ENCODE measurements around the gene TCEAL7. TPM values are rescaled to one million over a fixed set of nuclear protein-coding genes. Genes with fewer than 3 reads are reported as not detected.

The TCEAL7 gene
- total and polyA plus RNA-seq, 2 donors (not counting 3 experiments of a cell fraction or from before 2014, with no cell fraction given), result 4.2 to 10.5 TPM

DNA sequence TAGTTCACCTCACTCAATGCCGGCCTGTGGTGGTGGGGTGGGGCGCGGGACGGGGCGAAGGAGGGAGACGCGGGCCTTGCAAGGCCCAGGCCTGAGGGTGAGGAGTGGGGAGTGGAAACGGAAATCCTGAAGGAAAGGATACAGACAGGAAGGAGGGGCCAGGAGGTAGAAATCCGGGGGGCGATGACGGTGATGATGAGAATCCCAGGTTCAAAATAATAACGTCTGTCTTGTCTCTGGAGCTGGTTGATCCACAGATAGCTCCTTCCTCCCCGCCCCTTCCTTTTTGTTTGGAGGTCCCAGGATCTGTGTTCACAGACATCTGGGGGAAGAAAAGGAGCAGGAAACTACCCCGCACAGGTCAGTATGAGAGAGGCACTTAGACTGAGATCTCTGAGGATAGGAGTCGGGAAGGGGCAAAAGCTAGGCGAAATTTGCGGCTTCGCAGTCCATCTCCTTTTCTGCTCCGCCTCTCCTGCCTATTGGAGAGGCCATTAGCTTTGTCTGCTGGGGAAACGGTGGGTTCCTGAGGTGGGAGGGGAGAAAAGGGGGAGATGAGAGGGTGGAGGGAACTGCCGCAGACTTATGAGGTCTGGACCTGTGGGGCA, 746 bp downstream of the TCEAL7 start:
- H3K4me3 ChIP-seq (replicated peaks in 1 of 3; ENCODE audit: insufficient read depth in 1 of 3, low read depth in 1 of 3, low read length in 3 of 3), result peak overlapping the region in 2 of 3 experiments; percentile 18 to 46
- no peaks in the 10 kb centered on the region for H3K27me3 ChIP-seq (ENCODE audit: control insufficient read depth in 2 of 2, insufficient read depth in 2 of 2, low read length in 2 of 2)
- H3K27ac ChIP-seq (ENCODE audit: insufficient read depth, low read depth, low read length), result no peak overlapping the region
- H3K4me1 ChIP-seq (ENCODE audit: control insufficient read depth, extremely low read depth, insufficient read depth, low read length), result peaks cover 11% of the 10 kb centered on the region
- CTCF ChIA-PET, result interaction anchor here (0.9 to 1.0 kb wide), 2 partner anchors 9 to 11 kb away, joined by 3 to 4 read pairs; no protein-coding TSS in a partner anchor
- peak overlapping the region; percentile 21 for H3K9ac ChIP-seq (replicated peaks; ENCODE audit: extremely low read depth, insufficient read depth, low read length)
- intact Hi-C loops (cut with micrococcal nuclease), result no loop called here
- H4K20me1 ChIP-seq (replicated peaks; ENCODE audit: control insufficient read depth, extremely low read depth, insufficient read depth, low read length), result no peaks in the 10 kb centered on the region
- H3K36me3 ChIP-seq (ENCODE audit: control insufficient read depth in 2 of 2, extremely low read depth in 1 of 2, insufficient read depth in 2 of 2, low read length in 2 of 2), result no peaks in the 10 kb centered on the region
- DNase-seq (ENCODE audit: low read depth, low spot score) (peak; percentile 12), FAIRE-seq (peak; percentile 62)
- BruUV-seq (replicated peaks), result no TSS peak
- POLR2A ChIA-PET, result no interaction called here
- no peaks in the 10 kb centered on the region for H3K79me2 ChIP-seq (ENCODE audit: control insufficient read depth, insufficient read depth, low read length)
- peak overlapping the region; percentile 95 for H2AFZ ChIP-seq (ENCODE audit: low read depth, low read length)
- dilution Hi-C loops (cut with MboI; ENCODE audit: extremely low pct_ligation_motif_present, low sequenced_read_pairs), result no loop called here
- H3K4me2 ChIP-seq (ENCODE audit: insufficient read depth, low read length), result peak overlapping the region; percentile 76
- no peaks in the 10 kb centered on the region for H3K9me3 ChIP-seq (replicated peaks; ENCODE audit: control insufficient read depth, insufficient read depth, low read length)
- no peaks in the 10 kb centered on the region for H3K9me1 ChIP-seq (replicated peaks; ENCODE audit: control insufficient read depth, extremely low read depth, insufficient read depth, low read length)
- TF ChIP-seq MAX (IDR thresholded peaks at IDR 0.05; ENCODE audit: insufficient read depth, insufficient read length) (no peak), POLR2AphosphoS5 (IDR thresholded peaks at IDR 0.05; ENCODE audit: insufficient read depth, low read depth, low read length) (no peak), POLR2A (IDR thresholded peaks at IDR 0.05; ENCODE audit: low read depth, low read length) (no peak), GATA2 (IDR thresholded peaks at IDR 0.05; ENCODE audit: insufficient read depth, insufficient read length, low read depth, low read length) (no peak), FOS (IDR thresholded peaks at IDR 0.05; ENCODE audit: borderline replicate concordance, insufficient read depth, low read length) (no peak), JUN (IDR thresholded peaks at IDR 0.05; ENCODE audit: borderline replicate concordance, insufficient read depth, insufficient read length, low read depth) (no peak), EZH2 (IDR thresholded peaks at IDR 0.05; ENCODE audit: borderline replicate concordance, low read depth, low read length, severe bottlenecking) (no peak), MYC (IDR thresholded peaks at IDR 0.05; ENCODE audit: low read depth, low read length) (no peak)
- TF ChIP-seq, protein P1, sequence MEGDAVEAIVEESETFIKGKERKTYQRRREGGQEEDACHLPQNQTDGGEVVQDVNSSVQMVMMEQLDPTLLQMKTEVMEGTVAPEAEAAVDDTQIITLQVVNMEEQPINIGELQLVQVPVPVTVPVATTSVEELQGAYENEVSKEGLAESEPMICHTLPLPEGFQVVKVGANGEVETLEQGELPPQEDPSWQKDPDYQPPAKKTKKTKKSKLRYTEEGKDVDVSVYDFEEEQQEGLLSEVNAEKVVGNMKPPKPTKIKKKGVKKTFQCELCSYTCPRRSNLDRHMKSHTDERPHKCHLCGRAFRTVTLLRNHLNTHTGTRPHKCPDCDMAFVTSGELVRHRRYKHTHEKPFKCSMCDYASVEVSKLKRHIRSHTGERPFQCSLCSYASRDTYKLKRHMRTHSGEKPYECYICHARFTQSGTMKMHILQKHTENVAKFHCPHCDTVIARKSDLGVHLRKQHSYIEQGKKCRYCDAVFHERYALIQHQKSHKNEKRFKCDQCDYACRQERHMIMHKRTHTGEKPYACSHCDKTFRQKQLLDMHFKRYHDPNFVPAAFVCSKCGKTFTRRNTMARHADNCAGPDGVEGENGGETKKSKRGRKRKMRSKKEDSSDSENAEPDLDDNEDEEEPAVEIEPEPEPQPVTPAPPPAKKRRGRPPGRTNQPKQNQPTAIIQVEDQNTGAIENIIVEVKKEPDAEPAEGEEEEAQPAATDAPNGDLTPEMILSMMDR (IDR thresholded peaks at IDR 0.05; ENCODE audit: extremely low read depth in 1 of 2, insufficient read depth in 1 of 2, low read depth in 1 of 2, low read length in 2 of 2), result no peak
